SKM-1 (cell line): ENCODE measurements around the gene WDFY2.

Experiments used
- DNase-seq: peaks from one replicate; lab custom pipeline; 2025; ENCODE audit not compliant: unreplicated experiment; lab: John Stamatoyannopoulos, UW

Gene WDFY2

DNA sequence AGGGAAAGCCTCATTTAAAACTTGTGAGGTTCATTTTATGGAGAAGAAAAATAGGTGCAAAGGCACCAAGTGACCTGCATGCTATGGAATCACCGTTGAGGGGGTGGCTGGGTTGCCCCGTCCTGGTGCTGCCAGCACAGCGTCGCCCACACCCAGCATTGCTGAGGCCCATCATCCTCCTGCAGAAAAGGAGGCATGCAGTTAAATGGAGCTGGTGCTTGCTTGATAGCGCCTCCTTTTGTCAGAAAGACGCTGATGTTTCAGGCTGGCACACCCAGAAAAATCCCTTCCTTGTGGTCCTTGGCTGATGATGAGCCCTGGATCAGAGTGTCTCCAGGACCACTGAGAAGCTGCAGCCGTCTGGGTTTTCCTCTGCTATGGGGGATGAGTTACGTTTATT lies 182.8 kb downstream of the WDFY2 start:
- no peak for DNase-seq

DNA sequence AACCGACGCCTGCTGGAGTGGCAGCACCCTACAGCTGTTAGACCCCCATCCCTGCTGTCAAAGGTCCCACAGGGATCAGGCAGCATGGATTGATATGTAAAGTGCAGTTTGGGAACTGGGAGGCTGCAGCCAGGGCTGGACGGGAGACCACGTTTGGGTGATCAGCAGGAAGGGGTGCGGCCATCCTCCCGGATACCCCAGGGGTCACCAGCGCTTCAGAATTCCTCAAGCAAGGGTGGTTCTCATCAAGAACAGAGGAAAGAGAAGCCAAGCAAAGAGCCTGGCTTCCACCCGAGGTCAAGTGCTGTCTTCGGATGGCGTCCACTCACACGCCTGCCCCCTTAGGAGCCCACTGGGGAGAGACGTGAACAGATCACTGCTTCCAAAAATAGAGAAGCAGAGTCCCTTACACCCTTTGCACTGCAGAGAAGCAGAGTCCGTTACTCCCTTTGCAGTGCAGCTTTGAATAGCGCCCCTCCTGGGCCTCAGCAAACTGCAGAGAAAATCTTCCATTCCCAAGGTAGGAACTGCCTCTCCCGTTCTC lies 184.2 kb downstream of the WDFY2 start:
- DNase-seq, result no peak

DNA sequence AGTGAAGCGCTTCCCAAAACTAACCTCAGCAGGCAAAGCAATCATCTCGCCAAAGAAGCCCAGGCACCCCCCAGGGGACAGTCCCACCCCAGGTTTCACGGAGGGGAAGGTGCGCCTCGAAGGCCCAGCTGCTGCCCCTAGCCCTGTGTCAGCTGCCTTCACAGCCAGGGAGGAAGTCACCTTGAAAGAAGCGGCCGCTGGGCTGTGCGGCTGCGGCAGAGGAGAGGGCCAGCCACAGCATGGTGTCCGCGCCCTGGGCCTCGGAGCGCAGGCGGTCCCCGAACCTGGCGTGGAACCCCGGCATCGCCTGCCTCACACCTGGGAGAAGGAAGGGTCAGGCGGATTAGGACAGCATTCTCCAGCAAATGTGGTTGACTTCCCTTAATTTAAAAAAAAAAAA lies 184.7 kb downstream of the WDFY2 start:
- no peak for DNase-seq

DNA sequence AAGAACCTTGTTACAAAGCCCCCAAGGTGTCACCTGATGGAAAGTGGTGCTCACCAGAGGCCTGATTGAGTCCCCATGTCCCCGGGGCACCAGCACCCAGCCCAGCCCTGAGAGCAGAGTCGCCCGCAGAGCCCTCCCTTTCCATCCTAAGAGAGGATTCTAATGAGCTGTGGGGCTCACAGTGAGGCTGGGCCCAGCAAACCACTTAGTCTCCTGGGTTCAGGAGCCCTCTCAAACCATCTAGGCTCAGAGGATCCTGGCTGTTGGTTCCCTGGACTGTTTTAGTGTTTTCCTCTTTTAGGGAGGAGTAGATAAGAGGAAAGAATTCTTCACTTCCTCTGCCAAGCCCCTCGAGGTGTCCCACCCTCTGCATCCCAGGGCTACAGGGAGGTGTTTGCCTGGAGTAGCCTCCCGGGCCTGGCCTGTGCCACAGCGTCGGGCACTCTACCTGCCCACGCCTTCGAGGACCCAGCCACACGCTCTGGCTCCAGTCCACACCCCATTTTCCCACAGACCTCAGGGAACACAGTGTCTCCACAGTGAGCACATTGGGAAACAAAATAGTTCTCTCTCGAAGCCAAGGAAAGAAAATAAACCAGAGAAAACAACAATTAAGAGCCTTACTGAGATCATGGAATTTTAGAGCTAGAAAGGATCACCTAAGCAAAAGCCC lies 185.3 kb downstream of the WDFY2 start:
- DNase-seq, result no peak

DNA sequence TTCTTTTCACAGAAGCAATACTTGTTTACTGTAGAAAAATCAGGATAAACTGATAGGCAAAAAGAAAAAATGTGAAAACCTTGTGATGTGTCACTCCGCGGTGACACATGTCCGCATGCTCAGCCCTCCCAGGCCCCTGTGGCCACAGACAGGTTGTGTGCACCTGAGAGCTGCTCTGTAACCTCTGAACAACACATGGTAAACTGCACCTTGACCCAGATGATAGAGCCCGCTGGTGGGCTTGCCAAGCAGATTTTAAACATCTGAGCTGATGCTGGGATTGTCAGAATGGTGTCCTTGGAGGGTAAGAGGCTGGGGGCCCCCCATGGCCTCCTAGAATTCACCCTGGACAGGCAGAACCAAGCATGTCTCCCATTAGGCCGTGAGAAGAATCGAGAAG lies 185.9 kb downstream of the WDFY2 start:
- no peak for DNase-seq

DNA sequence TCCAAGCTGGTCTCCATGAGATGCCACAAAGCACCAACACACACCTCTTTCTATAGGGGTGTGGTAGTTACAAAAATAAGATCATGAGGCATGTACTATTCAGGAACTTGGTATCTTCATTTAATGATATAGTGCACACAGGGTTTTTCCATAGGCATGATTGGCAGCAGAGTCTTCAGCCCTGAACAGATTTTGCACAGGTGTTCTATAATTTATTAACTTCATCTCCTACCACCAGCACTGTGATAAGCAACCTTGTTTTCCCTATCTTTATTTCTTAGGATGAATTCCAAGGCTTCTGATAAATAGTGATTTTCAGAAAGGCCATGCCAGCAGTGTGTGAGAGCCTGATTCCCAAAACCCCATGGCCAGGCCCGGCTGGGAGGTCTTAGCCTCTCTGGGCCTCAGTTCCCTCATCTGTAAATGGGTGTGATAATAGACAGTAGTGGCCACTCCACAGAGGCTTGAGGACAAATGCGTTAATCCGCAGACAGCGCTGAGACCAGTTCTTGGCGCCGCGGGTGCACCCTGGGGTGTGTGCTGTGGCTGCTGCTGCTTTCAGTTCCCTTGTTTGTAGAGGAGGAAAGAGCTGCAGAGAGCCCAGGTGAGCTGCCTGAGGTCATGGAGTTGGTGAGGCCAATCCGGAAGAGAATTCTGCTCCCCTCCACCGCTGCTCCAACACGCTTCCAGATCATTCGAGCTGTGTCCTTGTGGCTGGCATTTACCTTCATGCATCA lies 186.6 kb downstream of the WDFY2 start:
- no peak for DNase-seq

DNA sequence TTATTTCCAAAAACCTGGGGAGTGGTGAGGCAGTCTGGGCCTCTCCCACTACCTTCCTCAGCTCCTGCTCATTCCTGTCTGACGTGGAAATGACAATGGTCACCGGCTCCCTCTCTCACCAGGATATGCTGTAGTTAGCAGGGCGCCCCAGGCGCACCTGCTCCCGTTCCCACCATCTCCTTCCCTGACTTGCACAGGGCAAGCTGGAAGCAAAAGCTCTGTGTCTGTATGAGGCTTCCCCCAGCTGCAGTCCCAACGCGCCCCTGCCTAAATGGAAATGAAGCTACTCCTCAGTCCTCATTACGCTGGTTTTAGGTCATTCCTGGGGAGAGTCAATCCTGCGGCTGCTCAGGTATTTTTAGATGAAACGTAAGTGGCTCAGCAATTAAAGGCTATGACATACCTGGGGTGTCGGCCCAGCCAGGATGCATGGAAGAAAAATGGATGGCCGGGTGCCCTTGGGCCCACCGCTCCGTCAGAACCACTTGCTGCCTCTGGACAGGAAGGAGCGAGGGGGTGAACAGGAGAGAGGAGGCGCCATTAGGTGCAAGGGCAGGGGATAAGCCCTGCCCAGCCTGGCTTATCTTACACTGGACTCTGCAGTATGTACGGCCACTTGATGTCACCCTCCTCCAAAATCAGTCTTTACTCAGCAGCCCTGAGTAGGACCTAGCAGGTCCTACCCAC lies 187.3 kb downstream of the WDFY2 start:
- no peak for DNase-seq

DNA sequence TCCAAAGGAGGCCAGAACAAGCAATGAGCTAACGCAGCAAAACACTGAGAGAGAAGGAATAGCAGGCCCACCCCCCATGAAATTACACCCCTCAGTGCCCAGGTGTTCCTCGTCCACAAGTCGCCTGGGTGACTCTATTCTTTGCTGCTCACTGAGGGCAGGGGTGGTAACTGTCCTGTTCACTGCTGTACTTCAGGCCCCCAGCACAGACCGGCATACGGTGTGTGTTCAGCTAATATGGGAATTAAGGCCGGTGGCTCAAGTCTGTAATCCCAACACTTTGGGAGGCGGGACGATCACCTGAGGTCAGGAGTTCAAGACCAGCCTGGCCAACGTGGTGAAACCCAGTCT lies 187.8 kb downstream of the WDFY2 start:
- DNase-seq, result no peak

DNA sequence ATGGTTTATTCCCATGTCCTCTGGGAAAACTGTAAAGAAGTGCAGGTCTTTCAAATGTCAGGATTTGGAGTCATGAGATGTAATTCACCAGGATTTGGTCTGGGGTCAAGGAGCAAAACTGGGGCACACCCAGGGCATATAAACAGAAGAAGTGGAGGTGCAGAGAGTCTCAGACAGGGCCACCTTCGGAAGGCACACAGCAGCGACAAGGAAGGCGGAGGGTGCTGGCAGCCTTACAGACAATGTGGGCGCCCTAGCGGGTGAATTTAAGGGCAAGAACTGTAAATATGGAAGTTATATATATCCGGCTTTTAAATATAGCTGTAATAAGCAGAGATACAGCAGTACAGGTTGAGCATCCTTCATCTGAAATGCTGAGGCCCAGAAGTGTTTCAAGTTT lies 188.5 kb downstream of the WDFY2 start:
- DNase-seq, result no peak

DNA sequence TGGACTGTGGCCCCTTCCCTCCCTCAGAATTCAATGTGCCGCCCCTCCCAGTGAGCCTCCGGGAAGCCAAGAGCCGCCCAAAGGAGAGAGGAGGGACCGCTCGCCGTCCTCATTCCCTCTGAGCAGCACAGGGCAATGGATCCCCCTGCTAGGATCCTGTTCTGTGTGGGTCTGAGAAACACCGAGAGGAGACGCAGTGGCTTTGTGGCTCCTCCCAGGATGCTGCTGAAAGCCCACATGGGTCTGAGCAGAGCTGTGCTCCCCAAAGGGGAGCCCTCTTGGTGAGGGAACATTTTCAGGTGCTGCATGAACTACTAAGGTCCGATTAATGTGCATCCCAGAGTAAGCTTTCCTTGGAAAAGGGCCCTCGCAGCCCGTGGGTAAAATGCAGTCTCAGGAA lies 189.3 kb downstream of the WDFY2 start:
- DNase-seq, result no peak

DNA sequence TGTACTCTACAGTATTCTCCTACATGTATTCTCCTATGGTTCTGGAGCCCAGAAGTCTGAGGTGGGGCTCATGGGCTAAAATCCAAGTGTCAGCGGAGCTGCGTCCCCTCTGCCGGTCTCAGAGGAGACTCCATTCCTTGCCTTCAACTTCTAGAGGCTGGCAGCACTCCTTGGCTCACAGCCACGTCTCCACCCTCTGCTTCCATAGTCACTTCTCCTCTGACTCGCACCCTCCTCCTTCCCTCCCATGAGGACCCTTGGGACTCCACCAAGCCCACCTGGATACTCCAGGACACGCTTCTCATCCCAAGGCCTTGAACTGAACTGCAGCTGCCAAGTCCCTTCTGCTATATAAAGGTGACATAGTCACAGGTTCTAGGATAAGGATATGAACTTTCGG lies 191.9 kb downstream of the WDFY2 start:
- no peak for DNase-seq

DNA sequence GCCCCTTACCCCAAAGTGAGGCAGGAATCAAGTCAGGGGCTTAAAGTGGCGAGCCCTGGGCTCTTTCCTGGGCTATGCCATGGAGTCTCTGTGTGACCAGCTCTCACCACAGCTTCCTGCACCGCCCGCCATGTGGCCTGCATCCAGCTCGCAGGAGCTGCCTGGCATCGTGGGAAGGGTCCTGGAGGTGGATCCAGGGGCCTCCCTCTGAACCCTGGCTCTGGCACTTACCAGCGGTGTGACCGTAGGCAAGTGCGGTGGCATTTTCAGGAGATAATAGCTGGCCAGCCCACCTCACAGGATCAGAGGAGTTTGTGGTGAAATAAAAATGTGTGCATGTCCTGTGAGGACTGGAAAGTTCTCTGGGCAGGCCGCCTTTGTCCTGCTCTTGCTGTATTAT lies 193.7 kb downstream of the WDFY2 start:
- DNase-seq, result no peak

DNA sequence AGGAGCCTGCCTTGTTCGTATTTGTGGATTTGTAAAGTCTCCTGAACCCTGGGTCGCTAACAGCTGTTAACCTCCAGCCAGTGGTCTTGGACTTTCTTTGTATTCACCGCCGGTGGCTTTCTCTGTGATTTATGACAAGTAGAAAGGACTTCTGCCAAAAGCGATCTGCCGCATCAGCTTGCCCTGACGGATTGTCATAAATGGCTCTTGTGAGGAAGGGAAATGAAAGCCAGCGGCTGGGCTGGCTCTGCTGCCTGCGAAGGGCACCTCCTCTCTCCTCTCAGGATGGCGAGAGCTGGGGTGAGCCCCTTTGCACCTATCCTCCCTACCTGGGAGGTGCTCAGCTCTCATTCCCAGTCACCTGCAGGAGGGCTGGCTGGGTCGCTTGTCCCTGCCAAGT lies 194.1 kb downstream of the WDFY2 start:
- DNase-seq, result no peak

DNA sequence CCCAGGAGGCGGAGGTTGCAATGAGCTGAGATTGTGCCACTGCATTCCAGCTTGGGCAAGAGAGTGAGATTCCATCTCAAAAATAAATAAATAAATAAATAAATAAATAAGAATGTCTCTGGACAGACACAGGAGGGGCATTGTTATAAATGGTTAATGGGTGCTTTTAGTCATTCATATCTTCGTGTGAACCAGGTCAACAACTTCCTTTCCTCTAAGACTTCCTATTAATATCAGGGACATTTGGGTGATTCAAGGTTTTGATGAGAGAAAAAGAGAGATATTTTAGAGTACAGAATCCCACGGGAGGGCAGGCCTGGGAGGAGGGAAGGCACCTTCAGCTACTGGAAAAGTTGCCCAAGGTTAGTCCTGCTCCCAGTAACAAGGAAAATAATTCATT lies 195.8 kb downstream of the WDFY2 start:
- DNase-seq, result no peak

DNA sequence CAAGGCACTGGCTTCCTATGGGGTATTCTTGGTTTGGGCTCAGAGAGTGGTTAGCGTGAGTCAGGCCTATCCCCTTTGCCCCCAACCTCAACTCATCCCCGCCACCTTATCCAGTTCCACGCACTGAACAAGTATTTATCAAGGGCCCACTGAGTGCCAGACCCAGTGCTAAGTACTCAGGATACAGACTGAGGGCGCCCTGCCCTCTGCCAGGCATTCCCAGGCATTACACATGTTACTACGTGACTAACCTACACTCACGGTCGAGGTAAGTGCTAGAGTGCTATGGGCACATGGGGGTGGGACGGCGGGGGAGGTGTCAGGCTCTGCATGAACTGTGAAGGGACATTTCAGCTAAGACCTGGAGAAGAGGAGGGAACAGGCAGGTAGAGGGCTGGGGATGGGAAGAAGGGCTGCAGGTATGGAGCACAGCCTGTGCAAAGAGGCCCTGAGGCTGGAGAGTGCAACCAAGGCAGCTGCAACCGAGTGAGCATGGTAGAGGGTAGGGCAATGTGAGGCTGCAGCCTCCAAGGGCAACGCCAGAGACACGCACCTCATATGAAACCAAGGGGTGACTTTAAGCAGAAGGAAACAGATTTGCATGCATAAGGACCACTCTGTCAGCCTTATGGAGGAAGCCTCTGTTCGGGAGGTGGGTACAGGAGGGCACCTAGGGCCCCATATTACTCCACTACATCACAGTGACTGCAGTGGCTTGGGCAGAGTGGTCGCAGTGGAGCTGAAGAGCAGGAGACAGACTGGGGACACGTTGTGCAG lies 197.2 kb downstream of the WDFY2 start:
- DNase-seq, result no peak

DNA sequence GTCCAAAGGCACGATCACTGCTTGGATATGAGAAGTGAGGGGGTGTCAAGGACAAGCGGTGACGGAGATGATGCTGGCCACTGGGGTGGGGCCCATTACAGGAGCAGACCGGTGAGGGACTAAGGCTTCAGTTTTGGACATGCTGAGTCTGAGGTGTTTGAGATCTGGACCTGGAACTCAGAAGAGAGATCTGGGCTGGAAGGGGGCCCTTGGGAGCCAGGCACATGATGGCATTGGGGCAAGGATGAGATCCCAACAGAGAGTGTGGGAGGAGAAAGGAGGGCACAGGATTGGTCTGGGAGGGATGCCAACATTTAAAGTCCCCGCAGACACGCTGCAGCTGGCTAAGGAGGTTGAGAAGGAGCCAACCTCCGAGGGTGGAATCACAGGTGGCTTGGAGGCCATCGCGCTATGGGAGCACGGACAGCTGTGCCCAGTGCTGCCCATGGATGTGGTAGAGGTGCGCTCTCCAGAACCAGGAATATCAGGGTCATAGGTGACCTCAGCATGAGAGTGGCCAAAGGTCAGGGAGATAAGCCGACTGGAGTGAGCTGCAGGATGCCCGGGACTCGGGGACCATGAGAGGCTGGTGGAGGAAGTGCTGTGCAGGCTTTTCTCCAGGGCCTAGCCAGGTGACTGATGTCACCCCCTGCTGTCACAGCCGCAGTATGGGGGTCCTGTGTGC lies 197.9 kb downstream of the WDFY2 start:
- DNase-seq, result no peak

DNA sequence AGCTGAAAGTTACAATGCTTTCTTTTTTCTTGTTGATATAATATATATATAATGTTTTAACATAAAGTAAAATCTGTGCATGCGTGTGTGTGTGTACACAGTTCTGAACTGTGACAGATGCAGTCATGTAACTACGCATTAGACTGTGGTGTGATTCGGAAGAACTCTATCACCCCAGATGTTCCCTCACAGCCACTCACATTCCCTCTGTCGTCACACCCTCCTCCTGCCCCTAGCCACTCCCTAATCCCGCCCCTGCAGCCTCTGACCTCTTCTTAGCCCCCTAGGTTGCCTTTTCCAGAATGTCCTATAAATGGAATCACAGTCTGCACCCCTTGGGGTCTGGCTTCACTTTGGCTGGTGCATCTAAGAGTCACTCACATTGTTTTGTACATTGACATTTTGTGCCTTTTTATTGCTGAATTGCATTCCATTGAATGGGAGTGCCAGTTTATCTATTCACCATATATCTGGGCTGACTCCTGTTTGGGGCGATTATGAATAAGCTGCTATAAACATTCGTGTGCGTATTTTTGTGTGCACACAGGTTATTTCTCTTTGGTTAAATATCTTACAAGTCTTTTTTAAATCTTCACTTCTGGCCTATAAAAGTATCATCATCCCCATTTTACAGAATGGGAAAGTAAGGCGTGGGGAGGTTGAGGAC lies 199.3 kb downstream of the WDFY2 start:
- DNase-seq, result no peak

DNA sequence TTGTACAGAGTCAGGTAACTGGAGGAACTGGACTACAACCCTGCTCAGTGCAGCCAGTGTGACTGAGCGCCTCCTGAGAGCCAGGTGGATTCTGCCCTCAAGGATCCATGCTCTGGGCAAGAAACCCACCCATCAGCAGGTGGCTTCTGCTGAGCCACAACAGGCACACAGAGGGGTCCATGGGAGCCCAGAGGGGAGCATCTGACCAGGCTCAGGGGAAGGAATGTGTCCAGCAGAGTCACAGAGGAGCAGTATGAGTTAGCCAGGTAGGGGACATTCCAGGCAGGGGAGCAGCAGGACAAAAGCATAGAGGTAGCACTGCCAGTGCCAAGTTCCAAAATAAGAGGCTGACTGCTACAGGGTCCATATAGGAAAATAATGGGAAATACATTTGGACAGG lies 199.8 kb downstream of the WDFY2 start:
- no peak for DNase-seq

DNA sequence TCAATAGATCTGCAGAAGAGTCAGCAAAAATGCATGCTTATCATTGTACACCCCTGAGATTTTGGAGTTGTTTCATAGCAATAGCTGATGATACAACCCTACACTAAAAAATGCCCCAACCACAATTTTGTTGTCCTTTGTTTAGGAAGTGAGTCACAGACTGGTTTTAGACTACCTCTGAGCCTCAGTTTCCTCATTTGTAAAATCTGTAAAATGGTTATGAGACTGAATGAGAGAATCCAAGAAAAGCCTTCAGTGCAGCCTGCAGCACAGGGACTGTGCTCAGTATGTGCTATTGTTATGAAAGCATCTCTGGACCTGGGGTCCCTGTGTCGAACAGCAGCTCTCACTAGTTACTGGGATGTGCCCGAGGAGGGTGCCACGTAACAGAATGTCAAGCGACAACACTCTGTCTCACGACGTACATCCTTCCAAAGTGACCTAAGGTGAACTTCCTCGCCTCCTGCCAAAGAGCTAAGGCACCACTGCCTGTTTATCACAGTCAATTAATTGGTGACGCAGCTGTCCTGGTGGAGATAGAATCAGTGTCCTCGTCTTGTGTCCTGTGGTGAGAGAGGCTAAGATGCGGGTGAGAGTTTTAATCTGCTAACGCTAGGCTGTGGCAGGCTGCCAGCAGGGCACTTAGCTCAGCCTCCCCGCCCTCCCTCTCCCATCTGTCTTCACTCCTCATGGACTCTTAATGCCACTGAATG lies 201.6 kb downstream of the WDFY2 start:
- no peak for DNase-seq
